Measurements from ENCODE around the gene RBM28. TPM values are rescaled to one million over a fixed set of nuclear protein-coding genes. Genes with fewer than 3 reads are reported as not detected.

RBM28 gene
- 51.0 and 56.7 TPM in 2 replicates for total RNA-seq
- long read RNA-seq, full-length matches to known transcripts: 24 of 78 reads
- long read RNA-seq, partial matches to known transcripts: 23 of 78 reads
- long read RNA-seq, other reads (novel, unspliced or antisense): 31 of 78 reads

- H3K36me3 Mint-ChIP-seq (ENCODE audit: insufficient read depth): no peaks in the 10 kb centered on the region
- H3K27ac Mint-ChIP-seq: peak within 1 kb of the TSS; percentile 99
- H3K9me3 Mint-ChIP-seq (ENCODE audit: low read depth): no peaks in the 10 kb centered on the region
- peaks cover 14% of the 10 kb centered on the region for H3K4me1 Mint-ChIP-seq (ENCODE audit: low read depth)
- peak within 1 kb of the TSS; percentile 96 for H3K4me3 Mint-ChIP-seq (ENCODE audit: low read depth)
- peak; percentile 71 for DNase-seq (ENCODE audit: low spot score, unreplicated experiment)
- H3K27me3 Mint-ChIP-seq: peaks cover 15% of the 10 kb centered on the region
- no peak for TF ChIP-seq CTCF (IDR thresholded peaks at IDR 0.05; ENCODE audit: unreplicated experiment)
Observed at GRCh38 chr7:128343554-128344430, at the start of gene RBM28. Gene RBM28 (minus strand): TSS chr7:128343908. CDS start chr7:128343793, 115 bp downstream.

DNA sequence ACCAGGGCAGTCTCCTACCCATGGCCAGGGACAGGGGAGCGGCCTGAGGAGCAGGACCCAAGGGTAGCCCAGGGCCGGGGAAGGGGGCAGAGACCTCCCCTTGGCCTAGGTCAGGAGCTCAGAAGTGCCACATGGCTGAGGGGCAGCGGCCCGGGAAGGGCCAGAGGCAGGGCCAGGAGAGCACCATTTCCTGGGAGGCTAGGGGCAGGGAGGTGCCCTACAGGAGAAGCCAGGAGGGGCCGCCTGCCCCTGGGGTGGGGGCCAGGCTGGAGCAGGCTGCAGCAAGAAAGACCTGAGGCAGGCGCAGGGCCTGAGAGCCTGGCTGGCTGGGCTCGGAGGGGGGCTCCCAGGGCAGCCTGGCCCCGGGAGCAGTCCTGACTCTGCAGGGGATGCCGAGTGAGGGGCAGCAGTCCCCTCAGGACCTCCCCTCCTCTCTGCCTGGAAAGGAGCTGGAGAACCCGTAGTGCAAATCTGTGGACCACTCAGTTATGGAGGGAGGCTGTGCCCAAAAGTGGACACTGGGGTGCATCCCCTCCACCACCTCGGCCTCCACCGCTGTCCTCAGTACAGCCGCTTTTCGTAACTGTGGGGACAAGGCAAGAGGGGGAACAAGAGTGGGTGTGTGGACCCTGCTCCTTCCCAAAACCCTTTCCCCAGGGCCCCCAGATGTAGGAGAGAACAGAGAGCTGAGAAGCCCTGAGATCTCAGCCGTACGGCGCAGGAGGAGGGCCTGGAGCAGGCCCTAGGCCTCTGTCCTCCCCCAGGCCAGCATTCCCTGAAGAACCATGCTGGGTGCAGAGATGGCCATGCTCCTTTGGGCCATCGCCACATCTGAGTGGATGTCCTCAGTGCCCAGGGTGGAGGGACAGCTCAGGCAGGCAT is 49.0 kb upstream of the RBM28 start:
- H3K9me3 Mint-ChIP-seq (ENCODE audit: low read depth): no peaks in the 10 kb centered on the region
- H3K36me3 Mint-ChIP-seq (ENCODE audit: insufficient read depth): peaks cover 4% of the 10 kb centered on the region
- no peak for TF ChIP-seq CTCF (IDR thresholded peaks at IDR 0.05; ENCODE audit: unreplicated experiment)
- H3K27ac Mint-ChIP-seq: no peak overlapping the region
- H3K4me1 Mint-ChIP-seq (ENCODE audit: low read depth): no peaks in the 10 kb centered on the region
- H3K4me3 Mint-ChIP-seq (ENCODE audit: low read depth): no peak overlapping the region
- peaks cover 10% of the 10 kb centered on the region for H3K27me3 Mint-ChIP-seq
- no peak for DNase-seq (ENCODE audit: low spot score, unreplicated experiment)

GRCh38 chr7:128391805-128392204 is 48.1 kb upstream of the RBM28 start:
- H3K36me3 Mint-ChIP-seq (ENCODE audit: insufficient read depth): peaks cover under 1% of the 10 kb centered on the region
- TF ChIP-seq CTCF (IDR thresholded peaks at IDR 0.05; ENCODE audit: unreplicated experiment): no peak
- H3K9me3 Mint-ChIP-seq (ENCODE audit: low read depth): no peaks in the 10 kb centered on the region
- no peak for DNase-seq (ENCODE audit: low spot score, unreplicated experiment)
- no peak overlapping the region for H3K27ac Mint-ChIP-seq
- H3K4me1 Mint-ChIP-seq (ENCODE audit: low read depth): no peaks in the 10 kb centered on the region
- no peak overlapping the region for H3K4me3 Mint-ChIP-seq (ENCODE audit: low read depth)
- peaks cover 15% of the 10 kb centered on the region for H3K27me3 Mint-ChIP-seq

GRCh38 chr7:128390871-128391565 is 47.3 kb upstream of the RBM28 start:
- TF ChIP-seq CTCF (IDR thresholded peaks at IDR 0.05; ENCODE audit: unreplicated experiment): no peak
- H3K36me3 Mint-ChIP-seq (ENCODE audit: insufficient read depth): no peaks in the 10 kb centered on the region
- H3K4me3 Mint-ChIP-seq (ENCODE audit: low read depth): no peak overlapping the region
- no peaks in the 10 kb centered on the region for H3K4me1 Mint-ChIP-seq (ENCODE audit: low read depth)
- no peak overlapping the region for H3K27ac Mint-ChIP-seq
- peaks cover 18% of the 10 kb centered on the region for H3K27me3 Mint-ChIP-seq
- H3K9me3 Mint-ChIP-seq (ENCODE audit: low read depth): no peaks in the 10 kb centered on the region
- no peak for DNase-seq (ENCODE audit: low spot score, unreplicated experiment)
